Astrocyte of the hippocampus (primary cell): ENCODE data around the gene FAM153A.
"Not testable (repeated sequence)": the region's sequence is repeated elsewhere in the genome, so short reads cannot be mapped to it uniquely, and the experiment has no call there.

Experiments
- DNase-seq: peaks from one replicate; pipeline ENCODE4 v3.0.0; 2011; ENCODE audit warnings: low read depth, low spot score

The FAM153A gene

GRCh38 chr5:177782792-177783633, at the start of gene FAM153A:
TSS of gene FAM153A (minus strand) at chr5:177782899.
- DNase-seq = not testable (repeated sequence)

DNA sequence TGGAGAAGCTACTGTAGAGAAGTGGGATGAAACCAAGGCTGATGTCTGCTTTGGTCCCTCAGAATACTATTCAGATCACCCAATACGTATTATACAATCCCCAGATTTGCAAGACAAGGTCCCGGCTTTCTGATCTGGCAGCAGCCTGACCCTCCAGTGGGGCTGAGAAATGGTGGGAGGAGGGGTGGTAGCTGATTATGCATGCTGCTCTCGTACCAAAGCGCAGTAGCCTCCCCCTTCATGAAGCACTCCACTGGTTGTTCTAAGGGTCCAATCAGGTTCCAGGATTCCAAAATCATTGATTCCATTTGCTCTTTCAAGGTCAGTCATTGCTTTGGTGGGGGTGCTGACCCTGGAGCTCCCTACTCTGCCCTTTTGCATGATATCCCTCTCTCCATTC, 49.6 kb upstream of the FAM153A start:
- not testable (repeated sequence) for DNase-seq

DNA sequence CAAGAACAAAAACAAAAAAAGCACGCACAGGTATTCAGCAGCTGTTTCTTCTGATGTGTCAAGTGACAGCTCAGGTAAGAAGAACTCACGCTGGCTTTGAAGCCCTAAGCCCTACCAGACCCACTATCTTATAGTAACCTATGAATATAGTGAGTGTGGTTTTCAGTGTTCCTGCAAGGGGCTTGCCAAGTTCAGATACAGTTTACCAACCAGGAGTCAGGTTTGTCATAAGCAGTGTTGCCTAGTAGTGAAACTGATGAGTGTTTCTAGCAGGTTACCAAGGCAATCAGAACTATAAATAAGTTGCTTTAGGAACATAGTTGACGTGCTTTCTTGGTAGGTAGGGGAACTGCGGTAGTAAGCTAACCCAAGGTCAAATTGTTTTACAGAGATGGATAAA, 43.4 kb upstream of the FAM153A start:
- DNase-seq = not testable (repeated sequence)

DNA sequence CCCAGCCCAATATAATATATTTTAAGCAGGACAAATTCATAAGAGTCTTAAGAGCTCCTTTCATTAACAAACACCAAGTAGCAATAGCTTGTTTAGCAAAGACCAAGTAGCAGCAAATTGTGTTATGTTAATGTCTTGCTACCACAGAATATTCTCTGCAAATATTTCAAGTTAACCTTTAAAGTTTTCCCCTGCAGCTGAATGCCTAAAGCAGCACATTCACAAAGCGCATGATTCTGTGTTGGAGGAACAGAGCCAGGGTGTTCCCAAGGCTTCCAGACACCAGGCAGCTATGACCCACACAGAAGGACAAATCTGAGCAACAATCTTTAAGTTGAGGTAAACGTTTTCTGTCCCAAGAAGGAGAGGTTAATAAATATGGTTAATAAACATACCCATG, 42.1 kb upstream of the FAM153A start:
- DNase-seq = not testable (repeated sequence)

DNA sequence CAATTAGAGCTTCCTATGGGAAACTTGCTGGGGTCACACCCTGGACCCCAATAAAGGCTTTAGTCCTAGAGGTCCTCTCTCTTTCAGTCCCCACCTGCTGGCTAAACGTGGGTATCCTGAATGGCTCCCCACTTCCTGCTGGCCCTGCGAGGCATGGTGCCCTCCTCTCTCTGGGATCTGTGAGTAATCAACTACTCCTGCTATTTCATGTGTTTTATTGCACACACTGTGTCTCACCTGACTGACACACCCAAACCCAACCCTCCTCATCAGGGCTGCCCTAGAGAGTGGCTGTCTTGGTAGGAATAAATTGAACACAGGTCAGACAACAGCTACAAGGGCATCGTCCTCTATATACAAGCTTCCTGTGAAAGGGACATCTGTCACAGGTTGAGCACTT, 39.8 kb upstream of the FAM153A start:
- DNase-seq = not testable (repeated sequence)

DNA sequence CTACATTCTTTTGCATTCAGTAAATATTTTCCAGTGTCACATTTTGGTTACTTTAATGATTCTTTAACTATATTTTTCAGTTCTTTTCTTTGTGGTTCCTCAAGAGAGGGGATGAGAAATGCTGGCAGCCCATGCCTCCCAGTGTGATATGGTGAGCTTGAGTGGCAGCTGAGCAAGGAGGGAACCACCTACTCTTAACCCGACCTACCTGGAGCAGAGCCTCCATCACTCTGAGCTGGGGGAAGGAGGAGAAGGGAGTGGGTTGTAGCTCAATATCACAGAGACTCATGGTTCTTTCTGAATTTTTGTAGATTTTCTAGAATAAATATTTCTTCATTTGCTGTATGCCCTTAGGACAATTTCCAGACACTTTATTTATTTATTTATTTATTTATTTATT, 37.0 kb upstream of the FAM153A start:
- not testable (repeated sequence) for DNase-seq

- not testable (repeated sequence) for DNase-seq
Measured at GRCh38 chr5:177812814-177813425, 30.2 kb upstream of the FAM153A start.

DNA sequence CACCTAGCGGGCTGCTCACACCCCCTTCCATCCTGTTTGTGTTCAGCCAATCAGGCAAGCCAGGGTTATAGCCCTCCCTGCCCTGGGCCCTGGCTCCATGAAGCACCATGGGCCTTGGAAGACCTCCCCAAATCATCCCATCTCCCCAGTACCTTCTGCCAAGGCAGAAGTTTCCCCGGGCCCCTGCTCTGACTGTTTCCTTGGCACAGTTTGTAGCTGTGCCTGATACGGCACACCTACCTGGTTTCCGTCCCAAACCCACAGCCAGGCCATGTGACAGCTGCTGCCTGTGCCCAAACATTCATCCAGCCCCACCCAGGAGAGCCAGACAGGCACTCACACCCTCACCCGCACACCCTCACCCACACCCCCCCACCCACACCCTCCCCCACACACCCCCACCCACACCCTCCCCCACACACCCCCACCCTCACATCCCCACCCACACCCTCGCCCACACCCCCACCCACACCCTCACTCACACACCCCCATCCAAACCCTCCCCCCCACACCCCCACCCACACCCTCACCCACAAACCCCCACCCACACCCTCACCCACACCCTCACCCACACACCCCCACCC, 29.6 kb upstream of the FAM153A start:
- DNase-seq = not testable (repeated sequence)

DNA sequence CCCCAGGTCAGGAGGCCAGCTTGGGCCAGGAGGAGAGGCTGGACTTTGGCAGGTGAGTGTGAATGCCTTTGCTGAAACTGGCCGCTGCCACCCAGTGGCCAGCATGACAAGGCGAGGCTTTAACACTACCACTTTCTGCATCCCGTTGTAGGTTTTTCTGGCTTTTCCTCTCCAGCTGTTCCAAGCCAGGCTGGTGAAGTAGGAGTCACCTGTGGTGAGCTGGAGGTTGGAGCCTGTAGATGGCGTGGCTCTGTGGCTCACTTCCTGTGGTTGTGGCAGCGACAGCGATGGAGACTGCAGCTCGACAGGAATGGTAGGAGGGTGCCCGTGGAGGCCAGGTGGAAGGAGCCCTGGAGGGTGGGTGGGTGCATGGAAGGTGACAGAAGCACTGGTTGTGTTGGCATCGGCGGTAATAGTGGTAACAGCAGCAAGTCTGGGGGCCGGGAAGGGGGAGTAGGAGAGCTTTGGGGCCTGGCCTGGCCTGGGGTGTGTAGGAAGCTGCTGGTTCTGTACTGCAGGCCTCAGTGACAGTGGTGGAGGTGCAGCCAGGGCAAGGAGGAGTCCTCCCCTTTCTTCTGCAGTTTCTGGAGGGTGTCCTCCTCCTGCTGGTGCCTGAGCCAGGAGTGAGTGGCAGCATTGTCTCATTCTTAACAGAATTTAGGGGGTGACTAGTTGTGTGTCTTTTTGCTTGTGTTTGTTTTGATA, 26.7 kb upstream of the FAM153A start:
- not testable (repeated sequence) for DNase-seq

GRCh38 chr5:177808420-177808819, 25.7 kb upstream of the FAM153A start:
- DNase-seq = not testable (repeated sequence)

DNA sequence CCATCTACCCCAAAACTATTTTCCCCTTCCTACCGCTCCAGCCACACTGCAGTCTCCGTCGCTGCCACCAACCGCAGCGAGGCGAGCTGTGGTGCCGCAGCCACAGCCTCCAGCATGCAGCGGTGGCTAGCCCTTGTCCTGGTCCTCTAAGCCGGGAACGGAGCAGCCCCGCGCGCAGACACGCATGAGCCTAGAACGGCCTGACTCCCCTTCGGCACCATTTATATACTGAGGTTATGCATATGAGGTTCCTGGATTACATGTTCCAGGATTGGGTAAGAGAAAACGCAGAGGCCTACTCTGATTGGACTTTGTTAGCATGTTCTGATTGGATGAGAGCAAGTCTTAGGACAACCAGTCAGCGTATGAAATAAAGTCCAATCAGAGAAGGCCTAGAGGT, 24.6 kb upstream of the FAM153A start:
- DNase-seq = not testable (repeated sequence)

DNA sequence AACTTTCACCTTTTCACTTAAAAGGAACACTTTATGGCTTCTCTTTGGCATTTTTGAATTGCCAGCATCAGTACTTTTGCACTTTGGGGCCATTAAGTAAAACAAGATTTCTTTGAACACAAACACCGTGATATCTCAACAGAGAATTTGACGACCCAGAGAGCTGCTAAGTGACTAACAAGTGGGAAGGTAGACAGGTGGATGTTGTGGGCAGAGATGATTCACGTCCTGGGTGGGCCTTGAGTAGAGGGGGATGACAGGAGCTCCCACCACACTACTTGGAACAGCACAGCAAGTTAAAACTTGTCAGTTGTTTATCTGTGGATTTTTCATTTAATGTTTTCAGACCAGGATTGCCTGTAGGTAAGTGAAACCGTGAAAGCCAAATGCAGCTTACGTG, 18.7 kb upstream of the FAM153A start:
- not testable (repeated sequence) for DNase-seq

GRCh38 chr5:177798237-177798840, 15.6 kb upstream of the FAM153A start:
- not testable (repeated sequence) for DNase-seq

DNA sequence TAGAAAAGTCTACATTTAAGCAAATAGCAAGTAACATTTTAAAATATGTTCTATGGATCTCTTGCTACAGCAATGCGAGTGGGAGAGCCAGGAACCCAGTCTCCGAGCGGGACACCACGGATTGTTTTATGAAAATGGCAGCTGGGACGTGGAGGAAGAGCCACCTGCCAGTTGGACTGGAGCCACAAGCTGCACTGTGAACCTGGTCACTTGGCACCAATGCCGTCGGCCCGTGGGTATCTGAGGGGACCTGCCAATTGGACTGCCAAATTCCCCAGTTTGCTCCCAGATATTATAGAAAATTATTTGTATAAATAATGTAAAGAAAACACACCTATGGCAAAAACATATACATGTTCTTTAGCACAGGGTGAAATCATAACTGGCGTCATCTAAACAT, 10.6 kb upstream of the FAM153A start:
- DNase-seq = not testable (repeated sequence)

DNA sequence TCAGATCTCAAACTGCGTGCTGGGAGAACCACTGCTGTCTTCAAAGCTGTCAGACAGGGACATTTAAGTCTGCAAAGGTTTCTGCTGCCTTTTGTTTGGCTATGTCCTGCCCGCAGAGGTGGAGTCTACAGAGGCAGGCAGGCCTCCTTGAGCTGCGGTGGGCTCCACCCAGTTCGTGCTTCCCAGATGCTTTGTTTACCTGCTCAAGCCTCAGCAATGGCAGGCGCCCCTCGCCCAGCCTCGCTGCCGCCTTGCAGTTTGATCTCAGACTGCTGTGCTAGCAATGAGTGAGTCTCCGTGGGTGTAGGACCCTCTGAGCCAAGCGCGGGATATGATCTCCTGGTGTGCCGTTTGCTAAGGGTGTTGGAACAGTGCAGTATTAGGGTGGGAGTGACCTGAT, 8.9 kb upstream of the FAM153A start:
- not testable (repeated sequence) for DNase-seq

GRCh38 chr5:177782169-177782568, 530 bp downstream of the FAM153A start:
- not testable (repeated sequence) for DNase-seq

GRCh38 chr5:177771206-177771605, 11.5 kb downstream of the FAM153A start:
- not testable (repeated sequence) for DNase-seq

- not testable (repeated sequence) for DNase-seq
Measured at GRCh38 chr5:177770646-177771045, 12.1 kb downstream of the FAM153A start.

GRCh38 chr5:177763737-177764508, 18.8 kb downstream of the FAM153A start:
- not testable (repeated sequence) for DNase-seq

GRCh38 chr5:177760954-177761353, 21.7 kb downstream of the FAM153A start:
- DNase-seq = not testable (repeated sequence)

DNA sequence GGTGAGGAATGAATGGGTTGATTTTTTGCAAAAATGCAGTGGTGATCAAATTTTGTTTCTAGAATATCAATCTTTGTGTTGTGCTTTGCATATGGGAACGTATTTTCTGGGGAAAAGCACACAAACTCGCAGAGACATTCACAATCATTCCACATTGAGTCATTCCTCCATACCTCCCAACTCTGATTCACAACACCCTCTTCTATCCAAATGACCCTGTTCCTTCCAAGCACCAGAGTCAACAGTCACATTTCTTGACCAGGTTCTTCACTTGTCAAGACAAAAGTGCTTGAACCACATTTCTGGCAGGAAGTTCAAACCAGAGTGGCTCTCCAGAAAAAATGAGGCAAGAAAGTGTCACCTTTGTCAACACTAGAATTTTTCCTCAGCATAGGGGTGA, 35.3 kb downstream of the FAM153A start:
- DNase-seq = not testable (repeated sequence)
